Keratinocyte (primary cell): Measurements from ENCODE around the gene LCOR. TPM values are rescaled to one million over a fixed set of nuclear protein-coding genes. Genes with fewer than 3 reads are reported as not detected.

Experiments used
- DNase-seq: peaks from one replicate; pipeline ENCODE4 v3.0.0-alpha.2; 2011; ENCODE audit warnings: low read depth, missing footprints, low spot score
- FAIRE-seq: peaks from 2 replicates; lab custom pipeline; 2011; peaks lifted over from hg19 to GRCh38; lab: Jason Lieb, UNC
- H2AFZ ChIP-seq: 2 replicates; pipeline ENCODE4 v1.6.0; 2012; ENCODE audit warnings: low read length, control low read depth, inconsistent platforms; ENCODE audit not compliant: control insufficient read depth
- H3K27ac ChIP-seq: 2 replicates; pipeline ENCODE4 v1.5.1; 2011; ENCODE audit warnings: low read length; ENCODE audit not compliant: control insufficient read depth, insufficient read depth
- H3K27me3 ChIP-seq: 3 replicates; pipeline ENCODE4 v1.6.0; 2011; ENCODE audit warnings: low read length; ENCODE audit not compliant: control insufficient read depth, insufficient read depth; ENCODE audit errors: extremely low read depth
- H3K36me3 ChIP-seq, 2 experiments: 2 replicates in 1 of 2; 3 replicates in 1 of 2; pipeline ENCODE4 v1.5.1; 2011; ENCODE audit warnings: low read length in 2 of 2, mild to moderate bottlenecking in 1 of 2; ENCODE audit not compliant: control insufficient read depth in 2 of 2, insufficient read depth in 2 of 2; ENCODE audit errors: extremely low read depth in 1 of 2
- H3K4me1 ChIP-seq: 3 replicates; pipeline ENCODE4 v1.5.1; 2011; ENCODE audit warnings: low read length; ENCODE audit not compliant: control insufficient read depth, insufficient read depth; ENCODE audit errors: extremely low read depth
- H3K4me2 ChIP-seq: 3 replicates; pipeline ENCODE4 v1.6.0; 2011; ENCODE audit warnings: low read depth, low read length; ENCODE audit not compliant: control insufficient read depth, insufficient read depth; ENCODE audit errors: extremely low read depth
- H3K4me3 ChIP-seq, 3 experiments: fragments of 200-600 bp in 1 of 3; sonication (generic) in 1 of 3; 2 replicates in 2 of 3; 3 replicates in 1 of 3; pipeline ENCODE4 v1.5.1; 2011 to 2016; ENCODE audit warnings: low read length in 3 of 3, mild to moderate bottlenecking in 3 of 3, control low read depth in 2 of 3, inconsistent platforms in 1 of 3, low read depth in 1 of 3, mixed read lengths in 1 of 3, mixed run types in 1 of 3, moderate library complexity in 1 of 3; ENCODE audit not compliant: control insufficient read depth in 2 of 3, insufficient read depth in 2 of 3; ENCODE audit errors: extremely low read depth in 1 of 3
- H3K79me2 ChIP-seq: 2 replicates; pipeline ENCODE4 v1.6.0; 2012; ENCODE audit warnings: low read length; ENCODE audit not compliant: control insufficient read depth, insufficient read depth
- H3K9ac ChIP-seq: 3 replicates; pipeline ENCODE4 v1.6.0; 2011; ENCODE audit warnings: low read length; ENCODE audit not compliant: control insufficient read depth, insufficient read depth; ENCODE audit errors: extremely low read depth
- H3K9me1 ChIP-seq: 3 replicates; pipeline ENCODE4 v1.6.0; 2011; ENCODE audit warnings: low read length; ENCODE audit not compliant: control insufficient read depth, insufficient read depth; ENCODE audit errors: extremely low read depth
- H3K9me3 ChIP-seq: 2 replicates; pipeline ENCODE4 v1.5.1; 2012; ENCODE audit warnings: low read depth, low read length; ENCODE audit not compliant: control insufficient read depth
- H4K20me1 ChIP-seq: 3 replicates; pipeline ENCODE4 v1.6.0; 2011; ENCODE audit warnings: low read length; ENCODE audit not compliant: control insufficient read depth, insufficient read depth; ENCODE audit errors: extremely low read depth
- EZH2 ChIP-seq: IDR thresholded peaks from one replicate; pipeline ENCODE4 v1.6.1; 2012; ENCODE audit warnings: inconsistent platforms, mild to moderate bottlenecking, low read length, moderate library complexity
- dilution Hi-C: fragments of 300-500 bp; cut with MboI; formaldehyde crosslinking; loops from one replicate; pipeline ENCODE4 v1.7.0; 2020; ENCODE audit warnings: low sequenced_read_pairs; ENCODE audit not compliant: extremely low pct_ligation_motif_present
- polyA plus RNA-seq, 5 experiments: library from polyadenylated mRNA; depleted of rRNA in 3 of 5; stranded (reverse) in 3 of 5; stranded (forward) in 1 of 5; unstranded in 1 of 5; fragments of >200 nt; gene quantifications; 1 replicate in 1 of 5; 2 replicates in 3 of 5; 3 replicates in 1 of 5; pipeline versions ENCODE4 v1.2.1 to v1.2.3, GENCODE V29; 2011 to 2012; ENCODE audit warnings: missing spikeins in 2 of 5, low read depth in 1 of 5, low replicate concordance in 1 of 5
- TF ChIP-seq, protein P1 (sequence below), 3 experiments: IDR thresholded peaks in 1 of 3; conservative IDR thresholded peaks in 1 of 3; optimal IDR thresholded peaks in 1 of 3; 2 replicates in 2 of 3; 3 replicates in 1 of 3; pipeline versions ENCODE3 to v1.5.1; 2011; ENCODE audit warnings: low read length in 3 of 3, mild to moderate bottlenecking in 3 of 3, moderate library complexity in 2 of 3, control low read depth in 1 of 3, inconsistent platforms in 1 of 3; ENCODE audit not compliant: insufficient read depth in 2 of 3; ENCODE audit errors: extremely low read depth in 1 of 3

Gene LCOR
- polyA plus RNA-seq, 1 donor (not counting 4 experiments of a cell fraction or from before 2014, with no cell fraction given): 11.4 TPM

DNA sequence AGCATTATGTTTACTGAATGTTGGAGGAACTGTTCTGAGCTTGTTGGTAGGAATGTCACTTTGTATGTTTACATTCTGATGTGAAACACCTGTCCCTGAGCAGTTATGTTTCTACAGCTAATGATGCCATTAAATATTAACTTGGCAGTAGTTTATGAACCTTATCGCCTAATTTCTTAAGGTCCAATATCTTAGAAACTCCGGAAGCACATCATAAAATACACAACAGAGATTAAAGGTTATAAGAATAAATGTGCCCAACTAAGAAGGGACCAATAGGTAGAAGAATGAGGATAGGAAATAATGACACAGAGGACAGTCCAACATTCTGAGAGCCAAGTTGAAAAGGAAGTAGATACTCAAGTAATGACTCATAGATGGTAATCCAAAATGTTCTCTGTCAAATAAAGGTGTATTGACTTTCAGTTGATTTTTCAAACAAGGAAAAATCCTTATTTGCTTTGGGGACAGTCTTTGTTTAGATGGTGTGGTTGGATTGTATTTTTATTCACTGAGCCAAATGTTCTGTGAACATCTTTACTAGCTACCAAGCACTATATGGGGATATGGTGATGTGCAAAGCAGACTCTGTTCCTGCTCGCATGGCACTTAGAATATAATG lies 31.9 kb downstream of the LCOR start:
- no peak for TF ChIP-seq EZH2
- TF ChIP-seq, protein P1, sequence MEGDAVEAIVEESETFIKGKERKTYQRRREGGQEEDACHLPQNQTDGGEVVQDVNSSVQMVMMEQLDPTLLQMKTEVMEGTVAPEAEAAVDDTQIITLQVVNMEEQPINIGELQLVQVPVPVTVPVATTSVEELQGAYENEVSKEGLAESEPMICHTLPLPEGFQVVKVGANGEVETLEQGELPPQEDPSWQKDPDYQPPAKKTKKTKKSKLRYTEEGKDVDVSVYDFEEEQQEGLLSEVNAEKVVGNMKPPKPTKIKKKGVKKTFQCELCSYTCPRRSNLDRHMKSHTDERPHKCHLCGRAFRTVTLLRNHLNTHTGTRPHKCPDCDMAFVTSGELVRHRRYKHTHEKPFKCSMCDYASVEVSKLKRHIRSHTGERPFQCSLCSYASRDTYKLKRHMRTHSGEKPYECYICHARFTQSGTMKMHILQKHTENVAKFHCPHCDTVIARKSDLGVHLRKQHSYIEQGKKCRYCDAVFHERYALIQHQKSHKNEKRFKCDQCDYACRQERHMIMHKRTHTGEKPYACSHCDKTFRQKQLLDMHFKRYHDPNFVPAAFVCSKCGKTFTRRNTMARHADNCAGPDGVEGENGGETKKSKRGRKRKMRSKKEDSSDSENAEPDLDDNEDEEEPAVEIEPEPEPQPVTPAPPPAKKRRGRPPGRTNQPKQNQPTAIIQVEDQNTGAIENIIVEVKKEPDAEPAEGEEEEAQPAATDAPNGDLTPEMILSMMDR (optimal IDR thresholded peaks at IDR 0.05 in 1 of 3, IDR thresholded peaks at IDR 0.05 in 1 of 3, conservative IDR thresholded peaks at IDR 0.05 in 1 of 3; ENCODE audit: extremely low read depth in 1 of 3, insufficient read depth in 2 of 3, low read length in 3 of 3): no peak
- no peak for DNase-seq
- Histone ChIP-seq H3K9me3 (no peaks in the 10 kb centered on the region), H3K36me3 (peaks cover 0 to 2% of the 10 kb centered on the region in 2 experiments), H3K27me3 (no peaks in the 10 kb centered on the region), H4K20me1 (no peaks in the 10 kb centered on the region), H3K4me1 (peaks cover 16% of the 10 kb centered on the region), H3K27ac (no peak overlapping the region), H3K4me2 (peak overlapping the region; percentile 76), H2AFZ (no peak overlapping the region), H3K4me3 (no peak overlapping the region), H3K9me1 (no peaks in the 10 kb centered on the region), H3K79me2 (peaks cover 78% of the 10 kb centered on the region), H3K9ac (no peak overlapping the region)
- FAIRE-seq: peak; percentile 78
- dilution Hi-C loops: no loop called here

DNA sequence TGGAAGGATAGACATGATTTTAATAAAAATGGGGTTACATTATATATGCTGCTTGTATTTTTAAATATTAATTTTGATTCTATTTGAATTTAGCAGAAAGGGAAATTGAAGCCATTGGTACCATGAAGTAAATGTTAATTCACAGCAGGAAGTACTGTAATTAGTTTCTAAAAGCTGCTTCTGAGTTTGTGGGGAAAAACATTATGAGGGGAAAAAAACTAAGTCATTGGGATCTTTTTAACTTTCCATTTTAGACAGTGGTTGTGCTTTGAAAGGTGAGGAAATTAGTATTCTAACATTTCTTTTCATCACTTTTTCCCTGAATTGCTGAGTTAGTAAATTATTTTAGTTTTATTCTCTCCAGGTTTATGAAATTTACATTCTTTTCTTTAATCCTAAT lies 41.0 kb downstream of the LCOR start:
- H3K36me3 ChIP-seq: no peaks in the 10 kb centered on the region
- FAIRE-seq (no peak), DNase-seq (no peak)
- no peak overlapping the region for H3K27ac ChIP-seq
- no peak overlapping the region for H3K4me2 ChIP-seq
- H3K4me3 ChIP-seq: no peak overlapping the region
- no peaks in the 10 kb centered on the region for H3K27me3 ChIP-seq
- no peaks in the 10 kb centered on the region for H3K9me3 ChIP-seq
- no peaks in the 10 kb centered on the region for H4K20me1 ChIP-seq
- H3K9me1 ChIP-seq: no peaks in the 10 kb centered on the region
- no peak for TF ChIP-seq EZH2
- TF ChIP-seq, protein P1 (optimal IDR thresholded peaks at IDR 0.05 in 1 of 3, IDR thresholded peaks at IDR 0.05 in 1 of 3, conservative IDR thresholded peaks at IDR 0.05 in 1 of 3; ENCODE audit: extremely low read depth in 1 of 3, insufficient read depth in 2 of 3, low read length in 3 of 3): no peak
- H3K79me2 ChIP-seq: peaks cover 79% of the 10 kb centered on the region
- dilution Hi-C loops: no loop called here
- no peak overlapping the region for H2AFZ ChIP-seq
- no peak overlapping the region for H3K9ac ChIP-seq
- H3K4me1 ChIP-seq: no peaks in the 10 kb centered on the region
